Measurements from ENCODE around the gene OR5H6. TPM values are rescaled to one million over a fixed set of nuclear protein-coding genes. Genes with fewer than 3 reads are reported as not detected.

OR5H6 gene
- total RNA-seq, 1 experiment from 2014 or later: not detected

DNA sequence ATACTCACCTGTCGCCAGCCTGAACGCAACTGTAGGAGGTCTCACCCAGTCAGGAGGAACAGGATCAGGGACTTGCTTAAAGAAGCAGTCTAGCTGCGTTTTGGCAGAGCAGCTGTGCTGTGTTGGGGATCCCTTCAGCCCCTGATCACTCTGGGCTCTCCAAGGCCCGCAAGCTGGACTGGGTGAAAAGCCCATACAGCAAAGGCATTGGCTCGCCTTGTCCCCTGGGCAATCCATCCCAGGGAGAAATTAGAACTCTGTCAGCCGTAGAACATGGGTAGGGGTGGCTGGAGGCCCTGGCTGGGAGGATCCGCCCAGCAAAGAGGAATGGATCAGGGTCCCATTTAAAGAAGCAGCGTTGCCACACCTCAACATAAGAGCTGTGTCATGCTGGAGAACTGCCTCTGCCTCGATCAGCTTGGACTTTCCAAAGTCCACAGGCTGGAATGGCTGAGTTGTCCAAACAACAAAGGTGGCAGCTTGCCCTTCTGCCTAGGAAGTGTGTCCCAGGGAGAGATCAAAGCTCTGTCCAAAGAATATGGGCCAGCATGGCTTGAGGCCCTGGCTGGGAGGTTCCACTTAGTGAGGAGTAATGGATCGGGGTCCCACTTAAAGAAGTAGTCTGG, 27.4 kb downstream of the OR5H6 start:
- CTCF ChIA-PET: no interaction called here
- H3K4me3 Mint-ChIP-seq (ENCODE audit: low read depth, unreplicated experiment): no peak overlapping the region
- H3K9me3 Mint-ChIP-seq (ENCODE audit: low read depth, unreplicated experiment): peaks cover 3% of the 10 kb centered on the region
- H3K4me1 Mint-ChIP-seq (ENCODE audit: low read depth, unreplicated experiment): no peaks in the 10 kb centered on the region
- no TSS peak for BruUV-seq (replicated peaks)
- TF ChIP-seq, protein P1, sequence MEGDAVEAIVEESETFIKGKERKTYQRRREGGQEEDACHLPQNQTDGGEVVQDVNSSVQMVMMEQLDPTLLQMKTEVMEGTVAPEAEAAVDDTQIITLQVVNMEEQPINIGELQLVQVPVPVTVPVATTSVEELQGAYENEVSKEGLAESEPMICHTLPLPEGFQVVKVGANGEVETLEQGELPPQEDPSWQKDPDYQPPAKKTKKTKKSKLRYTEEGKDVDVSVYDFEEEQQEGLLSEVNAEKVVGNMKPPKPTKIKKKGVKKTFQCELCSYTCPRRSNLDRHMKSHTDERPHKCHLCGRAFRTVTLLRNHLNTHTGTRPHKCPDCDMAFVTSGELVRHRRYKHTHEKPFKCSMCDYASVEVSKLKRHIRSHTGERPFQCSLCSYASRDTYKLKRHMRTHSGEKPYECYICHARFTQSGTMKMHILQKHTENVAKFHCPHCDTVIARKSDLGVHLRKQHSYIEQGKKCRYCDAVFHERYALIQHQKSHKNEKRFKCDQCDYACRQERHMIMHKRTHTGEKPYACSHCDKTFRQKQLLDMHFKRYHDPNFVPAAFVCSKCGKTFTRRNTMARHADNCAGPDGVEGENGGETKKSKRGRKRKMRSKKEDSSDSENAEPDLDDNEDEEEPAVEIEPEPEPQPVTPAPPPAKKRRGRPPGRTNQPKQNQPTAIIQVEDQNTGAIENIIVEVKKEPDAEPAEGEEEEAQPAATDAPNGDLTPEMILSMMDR (IDR thresholded peaks at IDR 0.05; ENCODE audit: unreplicated experiment): no peak
- intact Hi-C loops (cut with micrococcal nuclease; ENCODE audit: unreplicated experiment): no loop called here
- no peak overlapping the region for H3K27ac Mint-ChIP-seq (ENCODE audit: unreplicated experiment)
- H3K36me3 Mint-ChIP-seq (ENCODE audit: insufficient read depth, unreplicated experiment): no peaks in the 10 kb centered on the region
- peaks cover 35% of the 10 kb centered on the region for H3K27me3 Mint-ChIP-seq (ENCODE audit: unreplicated experiment)
- DNase-seq: no peak

Other genes with a start within 250 kb of the OR5H6 start
- gene GABRR3, start 228.9 kb upstream of the OR5H6 start, total RNA-seq (2022): not detected in 2 replicates
- not detected in 2 replicates for gene OR5AC2, start 177.1 kb upstream of the OR5H6 start, total RNA-seq (2022)
- gene OR5H1, start 133.5 kb upstream of the OR5H6 start, total RNA-seq (2022): not detected in 2 replicates
- 0.05 TPM in 1 of 2 replicates, not detected in the other for gene OR5H14, start 116.8 kb upstream of the OR5H6 start, total RNA-seq (2022)
- not detected in 2 replicates for gene OR5H15, start 97.5 kb upstream of the OR5H6 start, total RNA-seq (2022)
- not detected in 2 replicates for gene OR5H2, start 18.3 kb downstream of the OR5H6 start, total RNA-seq (2022)
- not detected in 2 replicates for gene OR5K4, start 89.6 kb downstream of the OR5H6 start, total RNA-seq (2022)
- not detected in 2 replicates for gene OR5K3, start 126.4 kb downstream of the OR5H6 start, total RNA-seq (2022)
- not detected in 2 replicates for gene OR5K1, start 199.0 kb downstream of the OR5H6 start, total RNA-seq (2022)
- gene OR5K2, start 233.4 kb downstream of the OR5H6 start, total RNA-seq (2022): not detected in 2 replicates